HG03558 (cell line): Measurements from ENCODE around the gene LCP2.

Experiments used
- ATAC-seq: cut with Tn5 transposase; IDR thresholded peaks from one replicate; pipeline ENCODE4 v1.9.1; 2021; ENCODE audit warnings: moderate number of reproducible peaks; ENCODE audit not compliant: unreplicated experiment; ENCODE audit errors: extremely low read depth

The LCP2 gene

DNA sequence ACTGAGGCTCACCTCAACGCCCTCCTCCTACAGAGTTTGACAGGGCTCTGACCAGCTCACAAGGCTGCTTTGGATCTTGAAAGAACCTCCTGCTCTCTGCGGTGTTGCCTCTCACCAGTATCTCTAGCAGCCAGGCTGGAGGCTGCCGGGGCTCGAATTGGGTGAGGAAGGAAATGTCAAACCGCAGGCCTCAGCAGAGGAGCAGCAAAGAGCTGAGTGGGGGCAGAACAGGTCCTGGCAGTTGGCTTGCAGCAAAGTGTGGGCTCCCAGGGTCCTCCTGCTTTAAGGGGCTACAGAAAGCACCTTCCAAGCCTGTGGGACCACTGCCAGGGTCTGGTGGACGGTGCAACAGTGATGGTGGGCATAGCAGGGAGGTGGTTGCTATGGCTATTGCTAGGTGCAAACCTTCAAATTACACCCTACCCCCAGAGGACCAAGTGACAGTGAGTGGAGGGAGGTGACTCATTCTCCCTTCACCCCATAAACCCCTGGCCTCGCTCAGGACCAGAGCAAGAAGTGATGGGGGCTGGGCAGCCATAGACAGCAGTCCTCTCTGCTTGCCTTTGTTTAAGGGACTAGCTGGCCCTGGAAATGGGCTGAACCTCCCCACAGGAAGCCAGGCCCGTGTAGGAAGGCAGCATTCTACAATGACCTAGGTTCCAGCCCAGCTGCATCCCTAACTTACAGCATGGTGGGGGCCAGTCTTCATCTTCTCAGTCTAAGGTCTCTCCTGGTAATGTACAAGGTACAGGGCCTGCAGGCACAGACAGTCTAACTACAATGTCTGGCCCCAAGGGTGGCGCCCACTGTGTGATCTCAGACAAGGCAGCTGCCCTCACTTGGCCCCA is 18.7 kb downstream of the LCP2 start:
- peak; percentile 85 for ATAC-seq

- no peak for ATAC-seq
Measured at GRCh38 chr5:170277867-170278281, 19.7 kb downstream of the LCP2 start.

DNA sequence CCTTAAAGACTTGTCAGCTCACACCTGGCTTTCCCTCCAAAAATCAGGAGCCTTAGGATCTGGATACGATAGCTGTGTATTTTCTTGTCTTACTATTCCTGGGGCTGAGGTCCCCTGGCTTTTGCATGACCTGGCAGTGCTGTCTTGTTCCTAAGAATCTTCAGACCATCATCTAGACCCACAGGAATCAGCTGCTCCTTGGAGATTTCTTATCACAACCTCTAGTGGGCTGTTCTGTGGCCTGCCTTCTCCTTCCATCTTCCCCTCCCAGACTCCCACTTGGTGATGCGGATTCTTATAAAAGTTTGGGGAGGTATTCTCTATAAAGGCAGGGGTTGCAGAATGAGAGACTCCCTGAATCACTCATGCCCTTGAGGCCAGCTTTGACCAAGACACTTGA is 21.4 kb downstream of the LCP2 start:
- no peak for ATAC-seq

DNA sequence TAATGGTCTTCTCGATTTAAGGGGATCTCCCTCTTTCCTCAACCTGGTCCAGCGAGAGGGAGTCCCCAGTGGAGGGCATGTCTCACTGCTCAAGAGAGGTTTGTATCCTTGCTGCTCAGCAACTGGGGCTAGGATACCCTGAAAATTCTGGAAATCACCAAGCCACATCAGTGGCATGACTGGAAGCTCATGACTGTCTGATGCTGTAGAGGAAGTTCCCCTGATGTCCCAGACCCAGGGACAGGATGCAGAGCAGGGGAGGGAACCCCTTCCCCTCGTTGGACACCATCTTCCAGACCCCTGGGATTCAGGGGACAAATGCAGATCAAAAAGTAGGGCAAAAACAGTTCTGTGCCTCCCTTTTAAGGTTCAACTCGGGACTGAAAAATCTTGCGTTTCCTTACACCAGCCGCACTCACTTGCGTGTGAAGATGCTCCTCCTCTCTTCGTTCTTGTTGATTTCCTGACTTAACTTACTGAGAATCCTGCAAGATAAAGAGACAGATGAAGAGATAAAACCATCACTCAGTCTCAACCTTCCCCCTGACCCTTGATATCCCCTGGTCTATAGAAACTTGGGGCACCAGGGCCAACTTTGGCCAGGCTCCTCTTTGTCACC is 22.1 kb downstream of the LCP2 start:
- no peak for ATAC-seq

DNA sequence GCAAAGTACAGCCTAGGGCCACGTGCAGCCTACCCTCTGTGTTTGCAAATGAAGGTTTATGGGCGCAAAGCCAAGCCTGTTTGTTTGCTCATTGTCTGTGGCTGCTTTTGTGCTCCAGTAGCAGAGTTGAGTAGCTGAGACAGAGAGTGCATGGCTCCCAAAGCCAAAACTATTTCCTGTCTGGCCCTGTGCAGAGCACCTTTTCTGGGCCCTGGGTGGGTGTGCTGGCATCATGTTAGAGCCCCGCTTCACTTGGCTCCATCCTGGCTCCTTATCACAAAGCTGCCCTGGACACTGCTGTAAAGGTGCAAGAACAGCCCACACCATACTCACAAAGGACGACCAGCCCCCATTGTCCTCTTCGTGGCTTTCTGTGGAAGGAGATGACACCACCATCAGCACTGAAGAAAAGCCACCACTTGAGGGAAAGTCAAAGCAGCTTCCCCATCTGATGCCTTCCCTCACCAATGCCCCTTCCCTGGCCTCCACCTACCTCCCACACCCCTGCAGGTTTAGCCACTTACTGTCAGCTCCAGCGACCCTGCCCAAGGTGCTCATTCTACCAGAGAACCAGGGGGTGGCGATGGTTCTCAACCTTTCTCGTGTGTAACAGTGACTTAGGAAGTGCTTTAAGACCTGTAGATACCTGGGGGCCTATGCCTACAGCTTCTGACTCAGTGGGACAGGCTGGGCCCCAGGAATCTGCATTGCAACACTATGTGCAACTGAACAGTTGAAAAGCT is 23.4 kb downstream of the LCP2 start:
- ATAC-seq: no peak

- ATAC-seq: no peak
Measured at GRCh38 chr5:170270293-170271069, 27.1 kb downstream of the LCP2 start.

DNA sequence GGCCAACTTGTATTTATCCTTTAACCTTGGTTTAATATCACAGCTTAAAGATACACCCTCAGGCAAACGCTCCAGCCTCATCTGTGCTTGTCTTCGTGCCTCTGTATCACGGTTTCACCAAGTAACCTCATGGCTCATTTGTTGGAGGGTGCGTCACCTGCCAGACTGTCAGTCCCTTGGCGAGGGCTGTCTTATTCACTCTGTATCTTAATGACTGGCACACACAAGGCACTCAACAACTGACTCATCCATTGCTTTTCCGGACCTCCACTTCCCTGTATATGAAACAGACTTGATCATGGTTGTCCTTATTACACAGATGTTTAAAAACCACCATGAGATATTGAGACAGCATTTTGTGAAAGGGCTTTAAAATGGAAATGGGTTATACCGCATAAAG is 28.0 kb downstream of the LCP2 start:
- no peak for ATAC-seq

DNA sequence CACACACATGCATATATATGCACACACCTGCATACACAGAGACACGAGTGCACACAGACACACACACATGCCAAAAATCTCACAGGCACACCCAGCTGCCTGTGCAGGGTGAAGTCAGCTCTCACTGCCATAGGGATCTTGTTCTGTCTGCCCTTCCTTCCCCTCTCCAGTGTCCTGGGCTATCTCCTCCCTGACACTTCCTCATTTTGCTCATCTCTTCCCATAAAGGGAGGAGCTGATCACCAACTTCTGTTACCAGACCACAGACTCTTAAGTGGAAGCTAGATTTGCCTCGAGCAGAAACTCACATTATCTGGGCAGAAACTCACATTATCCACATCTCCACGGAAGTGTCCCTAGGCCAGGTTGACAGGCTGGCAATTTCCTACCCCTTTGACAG is 28.7 kb downstream of the LCP2 start:
- no peak for ATAC-seq

DNA sequence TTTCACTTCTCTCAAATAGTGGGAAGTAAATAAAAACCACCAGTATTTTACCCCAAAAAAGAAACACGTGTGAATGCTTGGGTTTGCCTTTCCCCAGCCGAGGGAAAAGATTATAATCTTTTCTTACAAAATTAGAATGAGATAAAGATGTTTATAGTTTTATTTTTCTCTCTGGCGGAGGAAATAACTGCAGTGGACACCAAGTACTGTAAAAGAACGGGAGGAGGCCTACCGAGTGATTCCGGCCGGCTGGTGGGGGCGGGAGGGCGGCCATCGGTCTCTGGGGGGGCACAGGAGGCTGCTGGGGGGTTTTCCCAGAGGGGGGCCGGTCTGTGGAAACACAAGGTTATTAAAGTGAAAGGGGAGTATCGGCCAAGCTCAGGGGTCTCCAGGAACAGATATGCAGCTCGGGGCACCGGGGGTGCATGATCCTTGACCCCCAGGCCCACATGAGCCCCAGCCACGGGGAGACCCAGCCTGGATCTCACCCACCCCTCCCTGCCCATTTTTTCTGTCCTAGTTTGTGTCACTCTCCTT is 29.4 kb downstream of the LCP2 start:
- no peak for ATAC-seq

GRCh38 chr5:170267431-170268152 is 30.0 kb downstream of the LCP2 start:
- peak; percentile 74 for ATAC-seq

GRCh38 chr5:170266570-170267381 is 30.8 kb downstream of the LCP2 start:
- no peak for ATAC-seq

GRCh38 chr5:170265522-170265921 is 32.1 kb downstream of the LCP2 start:
- ATAC-seq: no peak

GRCh38 chr5:170263906-170264305 is 33.7 kb downstream of the LCP2 start:
- ATAC-seq: no peak

DNA sequence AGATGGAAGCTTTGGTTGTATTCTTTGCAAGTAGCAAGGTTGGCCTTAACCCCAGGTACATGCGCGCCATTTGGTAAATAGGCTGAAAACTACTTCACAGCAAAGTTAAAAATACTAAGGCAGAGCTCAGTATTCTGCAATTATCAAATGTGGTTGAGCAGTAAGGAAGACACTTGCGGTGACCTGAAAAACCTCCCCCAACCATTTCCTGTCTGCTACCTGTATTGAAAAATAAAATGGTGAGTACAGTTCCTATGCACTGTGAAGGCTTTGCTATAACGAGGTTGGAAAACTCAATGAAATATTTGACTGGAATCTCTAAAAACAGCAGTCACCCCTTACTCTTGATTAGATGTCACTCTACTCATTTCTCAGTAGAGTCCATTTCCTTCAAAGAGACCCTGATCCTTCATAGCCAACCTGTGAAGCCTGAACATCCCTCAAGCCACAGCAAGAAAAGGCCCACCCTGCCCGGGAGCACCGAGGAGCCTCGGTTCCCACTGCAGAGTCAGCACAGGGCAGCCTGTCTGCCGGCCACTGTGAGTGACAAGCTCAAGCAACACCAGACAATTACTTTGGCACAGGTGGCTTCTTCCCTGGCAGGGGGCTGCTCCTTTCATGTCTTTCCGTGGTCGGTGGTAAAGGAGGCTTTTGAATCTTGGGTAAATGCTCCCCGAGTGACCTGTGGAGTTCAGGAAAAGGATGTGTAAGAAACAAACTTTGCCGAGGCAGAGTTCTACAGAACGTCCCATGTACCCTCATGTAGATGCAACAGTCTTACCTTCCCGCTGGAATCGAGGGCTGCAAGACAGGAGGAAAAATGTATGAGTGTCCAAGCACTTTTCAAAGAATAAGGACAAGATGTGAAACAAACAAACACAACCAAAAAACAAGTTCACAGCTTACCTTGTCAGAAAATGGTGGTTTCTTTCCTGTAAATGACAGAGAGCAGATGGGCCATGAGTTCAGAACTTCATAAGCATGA is 35.2 kb downstream of the LCP2 start:
- no peak for ATAC-seq

DNA sequence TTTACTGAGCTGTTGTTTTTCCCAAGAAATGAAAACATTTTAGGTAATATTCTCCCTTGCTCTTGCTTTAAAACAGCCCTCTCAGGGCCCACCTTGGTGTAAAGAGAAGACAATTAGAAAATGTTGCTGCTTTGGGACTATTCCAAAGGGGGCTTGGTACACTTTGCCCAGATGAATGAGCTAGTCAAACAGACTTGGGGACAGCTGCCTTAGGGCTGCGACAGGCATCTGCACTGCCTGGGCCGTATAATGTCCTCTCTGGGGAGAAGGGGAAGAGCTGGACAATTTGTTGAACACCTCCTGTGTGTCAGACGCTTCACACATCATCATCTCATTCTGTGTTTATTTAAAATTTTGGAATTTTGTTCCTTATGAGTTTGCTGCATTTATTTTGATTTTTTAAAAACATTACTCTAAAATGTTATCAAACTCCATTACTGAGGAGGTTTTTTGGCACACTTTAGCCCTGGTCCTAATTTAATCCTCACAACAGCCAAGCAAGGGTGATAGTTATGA is 36.0 kb downstream of the LCP2 start:
- no peak for ATAC-seq

DNA sequence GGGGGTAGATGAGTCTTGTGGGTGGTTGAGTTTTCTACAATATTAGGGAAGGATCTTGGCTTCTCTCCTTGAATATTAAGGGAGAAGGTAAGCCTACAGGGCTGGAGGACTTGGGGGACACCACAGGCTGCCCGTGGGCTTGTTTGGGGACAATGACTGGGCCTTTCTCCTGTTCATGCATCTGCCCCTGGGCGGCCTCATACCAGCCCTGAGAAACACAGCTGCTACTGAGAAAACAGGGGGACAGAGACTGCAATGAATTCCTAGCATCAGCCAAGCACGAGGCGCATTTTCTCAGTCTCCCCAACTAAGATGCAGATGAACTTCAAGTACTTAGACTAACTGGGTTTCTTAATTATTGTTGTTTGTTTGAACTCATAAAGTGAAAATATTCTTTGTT is 40.2 kb downstream of the LCP2 start:
- no peak for ATAC-seq

DNA sequence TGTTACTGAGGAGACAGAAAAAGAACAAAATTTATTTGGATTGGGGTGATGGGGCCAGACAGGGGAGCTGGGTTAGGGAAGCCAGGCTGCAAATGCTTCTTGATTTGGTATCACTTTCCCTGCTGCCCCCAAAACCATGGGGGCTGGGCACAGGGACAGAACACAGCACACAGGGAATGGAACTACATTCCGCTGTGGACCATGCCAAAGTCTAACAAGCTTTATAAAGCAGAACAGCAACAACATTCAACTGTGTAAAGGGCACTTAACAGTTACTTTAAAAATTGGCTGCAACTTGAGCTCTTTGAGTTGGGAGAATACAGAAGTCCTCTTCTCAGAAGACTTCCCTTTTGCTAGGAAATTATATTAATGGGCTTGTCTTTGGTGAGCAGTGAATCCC is 41.0 kb downstream of the LCP2 start:
- no peak for ATAC-seq
